ENCODE measurements around the gene KIF20A. TPM values are rescaled to one million over a fixed set of nuclear protein-coding genes. Genes with fewer than 3 reads are reported as not detected.
"Not testable (repeated sequence)": the region's sequence is repeated elsewhere in the genome, so short reads cannot be mapped to it uniquely, and the experiment has no call there.

KIF20A gene
- total RNA-seq, 1 experiment from 2014 or later = 74.2 TPM

- no peak for TF ChIP-seq ZBTB33 (IDR thresholded peaks at IDR 0.05; ENCODE audit: extremely low read depth, insufficient replicate concordance, low read length)
- no peak for TF ChIP-seq FOSL1 (IDR thresholded peaks at IDR 0.05; ENCODE audit: low read depth)
- TF ChIP-seq YY1 (IDR thresholded peaks at IDR 0.05; ENCODE audit: extremely low read depth, insufficient replicate concordance, low read depth, low read length) = no peak
Observed at GRCh38 chr5:138149530-138149929, 29.4 kb upstream of the KIF20A start (continued).

- H3K79me2 ChIP-seq (ENCODE audit: insufficient read depth, low read length); H3K4me2 ChIP-seq (ENCODE audit: low read length); POLR2A ChIA-PET; DNase-seq (ENCODE audit: low read depth, low spot score); H4K20me1 ChIP-seq (ENCODE audit: insufficient read depth); H3K4me1 ChIP-seq (ENCODE audit: control insufficient read depth in 1 of 2, insufficient read depth in 2 of 2, low read length in 2 of 2); BruUV-seq (replicated peaks); H3K9me2 ChIP-seq (ENCODE audit: insufficient read depth); intact Hi-C loops (cut with micrococcal nuclease); H3K9me3 ChIP-seq (ENCODE audit: control insufficient read depth in 1 of 2, insufficient read depth in 1 of 2, low read depth in 1 of 2, low read length in 2 of 2); RAD21 ChIA-PET (ENCODE audit: low non-redundant PET in 1 of 2, low total read pairs in 2 of 2, uncharacterized antibody in 2 of 2, unreplicated experiment in 2 of 2); H3K9ac ChIP-seq (ENCODE audit: low read length); H3K27me3 ChIP-seq (ENCODE audit: insufficient read depth, low read length); CTCF ChIA-PET; ATAC-seq; H3K4me3 ChIP-seq (replicated peaks in 1 of 2; ENCODE audit: low read depth in 1 of 2, low read length in 2 of 2); H2AFZ ChIP-seq (ENCODE audit: low read depth, low read length, poor library complexity, severe bottlenecking); H3K27ac ChIP-seq (ENCODE audit: low read depth, low read length): not testable (repeated sequence)
- H3K36me3 ChIP-seq (ENCODE audit: control insufficient read depth in 1 of 2, insufficient read depth in 2 of 2, low read length in 2 of 2) = peaks cover 34 to 37% of the 10 kb centered on the region in 2 experiments
Observed at GRCh38 chr5:138155977-138156376, 22.9 kb upstream of the KIF20A start.

- no peak overlapping the region for H3K9ac ChIP-seq (ENCODE audit: low read length)
- no peak overlapping the region for H3K27ac ChIP-seq (ENCODE audit: low read depth, low read length)
- intact Hi-C loops (cut with micrococcal nuclease) = no loop called here
- no peaks in the 10 kb centered on the region for H4K20me1 ChIP-seq (ENCODE audit: insufficient read depth)
- H3K36me3 ChIP-seq (ENCODE audit: control insufficient read depth in 1 of 2, insufficient read depth in 2 of 2, low read length in 2 of 2) = peaks cover 47 to 50% of the 10 kb centered on the region in 2 experiments
- no peak overlapping the region for H3K4me2 ChIP-seq (ENCODE audit: low read length)
- BruUV-seq (replicated peaks) = no TSS peak
- no peaks in the 10 kb centered on the region for H3K9me3 ChIP-seq (ENCODE audit: control insufficient read depth in 1 of 2, insufficient read depth in 1 of 2, low read depth in 1 of 2, low read length in 2 of 2)
- ATAC-seq (no peak), DNase-seq (ENCODE audit: low read depth, low spot score) (no peak)
- ChIA-PET CTCF (no interaction called here), POLR2A (interaction anchor here (1.1 kb wide), 1 partner anchor 20 kb away, joined by 3 read pairs; no protein-coding TSS in a partner anchor), RAD21 (ENCODE audit: low non-redundant PET in 1 of 2, low total read pairs in 2 of 2, uncharacterized antibody in 2 of 2, unreplicated experiment in 2 of 2) (no interaction called here)
- H3K4me1 ChIP-seq (ENCODE audit: control insufficient read depth in 1 of 2, insufficient read depth in 2 of 2, low read length in 2 of 2) = no peaks in the 10 kb centered on the region
- no peaks in the 10 kb centered on the region for H3K79me2 ChIP-seq (ENCODE audit: insufficient read depth, low read length)
- no peaks in the 10 kb centered on the region for H3K27me3 ChIP-seq (ENCODE audit: insufficient read depth, low read length)
- TF ChIP-seq EZH2phosphoT487 (IDR thresholded peaks at IDR 0.05; ENCODE audit: borderline replicate concordance) = no peak
- TF ChIP-seq ATF3 (IDR thresholded peaks at IDR 0.05) = no peak
- TF ChIP-seq ZFX (IDR thresholded peaks at IDR 0.05) = no peak
- TF ChIP-seq YY1 (IDR thresholded peaks at IDR 0.05; ENCODE audit: extremely low read depth, insufficient replicate concordance, low read depth, low read length) = no peak
- TF ChIP-seq REST (IDR thresholded peaks at IDR 0.05; ENCODE audit: low read depth) = no peak
- no peak for TF ChIP-seq ELF1 (IDR thresholded peaks at IDR 0.05; ENCODE audit: borderline replicate concordance, low read depth)
- TF ChIP-seq RAD21 (IDR thresholded peaks at IDR 0.05; ENCODE audit: low read depth) = no peak
- no peak for TF ChIP-seq ZNF274 (IDR thresholded peaks at IDR 0.05; ENCODE audit: low read depth, low read length)
- no peaks in the 10 kb centered on the region for H3K9me2 ChIP-seq (ENCODE audit: insufficient read depth)
- H2AFZ ChIP-seq (ENCODE audit: low read depth, low read length, poor library complexity, severe bottlenecking) = no peak overlapping the region
- H3K4me3 ChIP-seq (replicated peaks in 1 of 2; ENCODE audit: low read depth in 1 of 2, low read length in 2 of 2) = no peak overlapping the region
Observed at GRCh38 chr5:138157626-138158025, 21.3 kb upstream of the KIF20A start.

Measured in HCT116 (cell line).